Spleen (tissue), 7 donors: Measurements from ENCODE around the gene CCDC194.

Experiments
- POLR2A ChIP-seq, 3 donors: fragments of 450-650 bp; IDR thresholded peaks; one replicate each; pipeline ENCODE4 v1.5.1; 2017; ENCODE audit warnings: antibody characterized with exemption in 3 of 3, mild to moderate bottlenecking in 1 of 3
- POLR2AphosphoS5 ChIP-seq, 3 donors: sonication (generic); formaldehyde crosslinking; IDR thresholded peaks; one replicate each; pipeline ENCODE4 v1.5.1; 2017; ENCODE audit warnings: antibody characterized with exemption in 3 of 3
- TF ChIP-seq, protein P1 (sequence below), 11 experiments: fragments of 200-600 bp in 7 of 11; fragments of 450-650 bp in 4 of 11; sonication (generic) in 4 of 11; IDR thresholded peaks in 8 of 11; conservative IDR thresholded peaks in 3 of 11; 1 replicate in 7 of 11; 2 replicates in 4 of 11; pipeline versions ENCODE4 v1.4.0 to v1.8.0; 2016 to 2021; ENCODE audit warnings: antibody characterized with exemption in 11 of 11, inconsistent platforms in 4 of 11, mild to moderate bottlenecking in 1 of 11
- donor health status: DM: no; HTN: no; CAD: no; lungs with moderate emphysema.
- donor health status: DM: no; HTN: no; CAD: no.
- donor health status: DM: no; HTN: no; CAD: no.

DNA sequence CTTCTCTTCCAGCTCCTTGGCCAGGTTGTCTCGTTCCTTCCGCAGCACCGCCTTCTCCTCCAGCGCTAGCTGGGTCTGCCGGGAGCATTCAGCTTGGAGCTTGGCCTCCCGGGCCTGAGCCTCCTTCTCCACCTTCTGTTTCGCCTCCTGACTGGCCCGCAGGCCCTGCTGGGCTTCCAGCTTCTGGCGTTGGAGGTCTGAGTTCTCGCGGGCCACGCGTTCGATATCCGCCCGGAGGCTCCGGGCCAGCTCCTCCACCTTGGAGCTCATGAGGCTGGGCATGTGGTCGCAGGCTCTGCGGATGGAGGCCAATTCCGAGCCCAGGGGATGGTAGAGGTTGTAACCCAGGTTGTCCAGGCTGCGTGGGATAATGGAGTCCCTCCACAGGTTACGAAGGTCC lies 28.6 kb downstream of the CCDC194 start:
- TF ChIP-seq POLR2A (IDR thresholded peaks at IDR 0.05) (no peak), POLR2AphosphoS5 (IDR thresholded peaks at IDR 0.05) (peak in 1 of 3 donors; percentile 41)
- TF ChIP-seq, protein P1, sequence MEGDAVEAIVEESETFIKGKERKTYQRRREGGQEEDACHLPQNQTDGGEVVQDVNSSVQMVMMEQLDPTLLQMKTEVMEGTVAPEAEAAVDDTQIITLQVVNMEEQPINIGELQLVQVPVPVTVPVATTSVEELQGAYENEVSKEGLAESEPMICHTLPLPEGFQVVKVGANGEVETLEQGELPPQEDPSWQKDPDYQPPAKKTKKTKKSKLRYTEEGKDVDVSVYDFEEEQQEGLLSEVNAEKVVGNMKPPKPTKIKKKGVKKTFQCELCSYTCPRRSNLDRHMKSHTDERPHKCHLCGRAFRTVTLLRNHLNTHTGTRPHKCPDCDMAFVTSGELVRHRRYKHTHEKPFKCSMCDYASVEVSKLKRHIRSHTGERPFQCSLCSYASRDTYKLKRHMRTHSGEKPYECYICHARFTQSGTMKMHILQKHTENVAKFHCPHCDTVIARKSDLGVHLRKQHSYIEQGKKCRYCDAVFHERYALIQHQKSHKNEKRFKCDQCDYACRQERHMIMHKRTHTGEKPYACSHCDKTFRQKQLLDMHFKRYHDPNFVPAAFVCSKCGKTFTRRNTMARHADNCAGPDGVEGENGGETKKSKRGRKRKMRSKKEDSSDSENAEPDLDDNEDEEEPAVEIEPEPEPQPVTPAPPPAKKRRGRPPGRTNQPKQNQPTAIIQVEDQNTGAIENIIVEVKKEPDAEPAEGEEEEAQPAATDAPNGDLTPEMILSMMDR (IDR thresholded peaks at IDR 0.05 in 8 of 11, conservative IDR thresholded peaks at IDR 0.05 in 3 of 11) = no peak
